ENCODE data around the gene MAGEF1. TPM values are rescaled to one million over a fixed set of nuclear protein-coding genes. Genes with fewer than 3 reads are reported as not detected.

The MAGEF1 gene
- total RNA-seq, 1 donor from 2014 or later = 80.3 TPM

GRCh38 chr3:184710870-184711492 lies 883 bp downstream of the MAGEF1 start:
- Mint-ChIP-seq H3K27me3 (ENCODE audit: low read depth) (no peaks in the 10 kb centered on the region), H3K36me3 (ENCODE audit: low read depth) (peaks cover 26% of the 10 kb centered on the region), H3K4me3 (peak overlapping the region; percentile 92), H3K4me1 (peaks cover 44% of the 10 kb centered on the region), H3K9me3 (no peaks in the 10 kb centered on the region), H3K27ac (ENCODE audit: unreplicated experiment) (peak overlapping the region; percentile 99)
- TF ChIP-seq, protein P1, sequence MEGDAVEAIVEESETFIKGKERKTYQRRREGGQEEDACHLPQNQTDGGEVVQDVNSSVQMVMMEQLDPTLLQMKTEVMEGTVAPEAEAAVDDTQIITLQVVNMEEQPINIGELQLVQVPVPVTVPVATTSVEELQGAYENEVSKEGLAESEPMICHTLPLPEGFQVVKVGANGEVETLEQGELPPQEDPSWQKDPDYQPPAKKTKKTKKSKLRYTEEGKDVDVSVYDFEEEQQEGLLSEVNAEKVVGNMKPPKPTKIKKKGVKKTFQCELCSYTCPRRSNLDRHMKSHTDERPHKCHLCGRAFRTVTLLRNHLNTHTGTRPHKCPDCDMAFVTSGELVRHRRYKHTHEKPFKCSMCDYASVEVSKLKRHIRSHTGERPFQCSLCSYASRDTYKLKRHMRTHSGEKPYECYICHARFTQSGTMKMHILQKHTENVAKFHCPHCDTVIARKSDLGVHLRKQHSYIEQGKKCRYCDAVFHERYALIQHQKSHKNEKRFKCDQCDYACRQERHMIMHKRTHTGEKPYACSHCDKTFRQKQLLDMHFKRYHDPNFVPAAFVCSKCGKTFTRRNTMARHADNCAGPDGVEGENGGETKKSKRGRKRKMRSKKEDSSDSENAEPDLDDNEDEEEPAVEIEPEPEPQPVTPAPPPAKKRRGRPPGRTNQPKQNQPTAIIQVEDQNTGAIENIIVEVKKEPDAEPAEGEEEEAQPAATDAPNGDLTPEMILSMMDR (conservative IDR thresholded peaks at IDR 0.05) = no peak
- no peak for DNase-seq (ENCODE audit: low read depth, low spot score)

- peaks cover 36% of the 10 kb centered on the region for H3K36me3 Mint-ChIP-seq (ENCODE audit: low read depth)
- H3K4me3 Mint-ChIP-seq = no peak overlapping the region
- no peak for DNase-seq (ENCODE audit: low read depth, low spot score)
- H3K27ac Mint-ChIP-seq (ENCODE audit: unreplicated experiment) = no peak overlapping the region
- TF ChIP-seq, protein P1 (conservative IDR thresholded peaks at IDR 0.05) = no peak
- peaks cover 4% of the 10 kb centered on the region for H3K4me1 Mint-ChIP-seq
- no peaks in the 10 kb centered on the region for H3K27me3 Mint-ChIP-seq (ENCODE audit: low read depth)
- H3K9me3 Mint-ChIP-seq = no peaks in the 10 kb centered on the region
Measured at GRCh38 chr3:184703657-184704056, 8.2 kb downstream of the MAGEF1 start.

DNA sequence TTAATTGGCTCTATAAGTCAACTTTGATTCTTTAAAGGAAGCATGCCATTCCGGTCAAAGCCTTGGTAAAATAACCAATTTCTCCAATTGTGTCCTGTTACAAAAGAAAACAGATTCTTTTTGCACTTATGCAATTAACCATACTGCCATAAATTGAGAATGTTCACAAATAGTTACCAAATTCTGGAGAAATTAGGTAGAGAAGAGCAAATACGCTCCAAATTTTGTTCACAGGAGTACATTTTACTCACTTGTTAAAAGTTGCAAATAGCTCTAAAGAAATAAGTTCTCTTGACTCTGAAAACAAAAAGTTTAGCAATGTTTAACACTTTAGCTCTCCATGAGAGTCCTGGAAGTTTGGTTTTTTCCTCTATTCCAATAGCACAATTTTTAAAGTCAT lies 11.1 kb downstream of the MAGEF1 start:
- no peak overlapping the region for H3K27ac Mint-ChIP-seq (ENCODE audit: unreplicated experiment)
- H3K4me3 Mint-ChIP-seq = no peak overlapping the region
- H3K4me1 Mint-ChIP-seq = peaks cover 11% of the 10 kb centered on the region
- TF ChIP-seq, protein P1 (conservative IDR thresholded peaks at IDR 0.05) = no peak
- no peaks in the 10 kb centered on the region for H3K9me3 Mint-ChIP-seq
- no peak for DNase-seq (ENCODE audit: low read depth, low spot score)
- H3K36me3 Mint-ChIP-seq (ENCODE audit: low read depth) = peaks cover 22% of the 10 kb centered on the region
- H3K27me3 Mint-ChIP-seq (ENCODE audit: low read depth) = no peaks in the 10 kb centered on the region

GRCh38 chr3:184697845-184698244 lies 14.0 kb downstream of the MAGEF1 start:
- Mint-ChIP-seq H3K27me3 (ENCODE audit: low read depth) (peaks cover 5% of the 10 kb centered on the region), H3K27ac (ENCODE audit: unreplicated experiment) (no peak overlapping the region), H3K36me3 (ENCODE audit: low read depth) (peaks cover 19% of the 10 kb centered on the region), H3K4me1 (peaks cover 30% of the 10 kb centered on the region), H3K9me3 (no peaks in the 10 kb centered on the region), H3K4me3 (no peak overlapping the region)
- TF ChIP-seq, protein P1 (conservative IDR thresholded peaks at IDR 0.05) = no peak
- DNase-seq (ENCODE audit: low read depth, low spot score) = no peak

- no peak for DNase-seq (ENCODE audit: low read depth, low spot score)
- no peak overlapping the region for H3K4me3 Mint-ChIP-seq
- peaks cover 14% of the 10 kb centered on the region for H3K36me3 Mint-ChIP-seq (ENCODE audit: low read depth)
- H3K4me1 Mint-ChIP-seq = peaks cover 36% of the 10 kb centered on the region
- peaks cover 5% of the 10 kb centered on the region for H3K27me3 Mint-ChIP-seq (ENCODE audit: low read depth)
- TF ChIP-seq, protein P1 (conservative IDR thresholded peaks at IDR 0.05) = no peak
- H3K9me3 Mint-ChIP-seq = no peaks in the 10 kb centered on the region
- H3K27ac Mint-ChIP-seq (ENCODE audit: unreplicated experiment) = no peak overlapping the region
Measured at GRCh38 chr3:184696697-184697096, 15.2 kb downstream of the MAGEF1 start.

Data from neural crest cell (in vitro differentiated cells).